Mucosa of descending colon (tissue), 3 donors: ENCODE data around the gene STAMBPL1. TPM values are rescaled to one million over a fixed set of nuclear protein-coding genes. Genes with fewer than 3 reads are reported as not detected.

Experiments used
- ATAC-seq: fragments of 200-7000 bp; cut with Tn5 transposase; one replicate; pipeline ENCODE4 v1.9.1; 2020; ENCODE audit warnings: mild to moderate bottlenecking, moderate library complexity
- DNase-seq, 3 donors: peaks; one replicate each; pipeline ENCODE4 v3.0.0-alpha.2; 2020
- H3K36me3 ChIP-seq: fragments of 200-600 bp; one replicate; pipeline ENCODE4 v1.8.0; 2021; ENCODE audit warnings: low read depth, mild to moderate bottlenecking
- H3K4me1 ChIP-seq: fragments of 200-600 bp; one replicate; pipeline ENCODE4 v1.8.0; 2021; ENCODE audit warnings: low read depth, mild to moderate bottlenecking
- H3K4me3 ChIP-seq: fragments of 200-600 bp; one replicate; pipeline ENCODE4 v1.8.0; 2021; ENCODE audit warnings: mild to moderate bottlenecking
- H3K9me3 ChIP-seq: fragments of 200-600 bp; one replicate; pipeline ENCODE4 v1.8.0; 2021; ENCODE audit warnings: mild to moderate bottlenecking
- CTCF ChIP-seq: fragments of 200-600 bp; IDR thresholded peaks from one replicate; pipeline ENCODE4 v1.8.0; 2022; ENCODE audit warnings: antibody characterized with exemption, mild to moderate bottlenecking
- intact Hi-C, 2 donors: fragments of 100-400 bp; cut with DNase I in 1 of 2; cut with micrococcal nuclease in 1 of 2; formaldehyde crosslinking; loops; one replicate each; pipeline versions ENCODE4 v1.11.0 to v1.11.1; 2022; cut with DNase I, micrococcal nuclease
- total RNA-seq, 3 donors: library from RNA; stranded (reverse); fragmentation: NEBNext Ultra II Directional in 2 of 3; extraction: Animal tissue kit (Norgen Biotek cat#: 25700) in 2 of 3; gene quantifications; one replicate each; pipeline versions ENCODE4 v1.2.1 to v1.2.4, GENCODE V29; 2021 to 2023
- donor health status: DM: no; HTN: no; CAD: no; lungs with moderate emphysema.
- donor health status: DM: no; HTN: no; CAD: no.
- donor health status: DM: no; HTN: yes; CAD: no.

Gene STAMBPL1
- total RNA-seq, 3 donors from 2014 or later = 19.2 to 44.2 (median 20.0) TPM

DNA sequence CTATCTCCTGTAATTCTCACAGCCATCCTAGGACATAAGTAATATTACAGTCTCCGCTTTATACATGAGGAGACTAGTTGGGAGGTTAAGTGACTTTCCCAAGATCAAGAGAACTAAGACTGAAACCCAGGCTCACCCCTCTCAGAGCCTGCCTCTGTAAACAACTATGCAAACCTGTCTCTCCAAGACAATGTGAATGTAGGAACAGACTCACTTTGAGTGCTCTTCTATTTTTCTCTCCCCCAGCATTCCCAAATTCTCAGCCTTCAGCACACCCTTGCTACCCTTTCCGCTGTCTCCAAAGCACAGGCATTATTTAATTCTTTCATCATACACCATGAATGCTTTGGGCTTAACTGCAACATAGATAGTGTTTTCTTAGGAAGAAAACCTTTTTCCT is 58.9 kb downstream of the STAMBPL1 start:
- intact Hi-C loops = loop anchor here (5.0 kb wide), 2 partner anchors 48 to 278 kb away; no protein-coding TSS in a partner anchor
- Histone ChIP-seq H3K9me3 (no peaks in the 10 kb centered on the region), H3K4me3 (no peak overlapping the region), H3K36me3 (no peaks in the 10 kb centered on the region), H3K4me1 (peaks cover 11% of the 10 kb centered on the region)
- ATAC-seq (no peak), DNase-seq (no peak)
- TF ChIP-seq CTCF = no peak

- TF ChIP-seq CTCF = no peak
- Histone ChIP-seq H3K4me3 (no peak overlapping the region), H3K36me3 (no peaks in the 10 kb centered on the region), H3K4me1 (no peaks in the 10 kb centered on the region), H3K9me3 (no peaks in the 10 kb centered on the region)
- no peak for DNase-seq
- intact Hi-C loops = no loop called here
- ATAC-seq = no peak
Measured at GRCh38 chr10:88941026-88941425, 61.0 kb downstream of the STAMBPL1 start.

DNA sequence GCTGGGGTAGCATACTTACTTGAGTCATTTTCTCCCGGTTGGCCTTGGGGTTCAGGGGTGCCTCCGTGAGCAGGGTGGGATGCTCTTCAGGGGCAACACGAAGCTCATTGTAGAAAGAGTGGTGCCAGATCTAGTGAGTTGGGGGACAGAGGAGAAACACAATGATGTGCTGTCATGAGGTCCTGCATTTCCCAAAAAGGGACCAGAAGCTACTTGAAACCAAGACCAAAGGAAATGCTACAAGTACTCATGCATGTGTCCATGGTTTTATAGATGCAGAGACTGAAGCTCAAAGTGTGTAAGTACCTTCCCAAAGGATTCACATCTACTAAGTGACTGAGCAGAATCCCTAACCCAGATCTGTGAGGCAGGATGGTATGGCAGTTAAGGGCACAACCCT is 63.7 kb downstream of the STAMBPL1 start:
- ATAC-seq = no peak
- intact Hi-C loops = no loop called here
- Histone ChIP-seq H3K4me1 (no peaks in the 10 kb centered on the region), H3K9me3 (no peaks in the 10 kb centered on the region), H3K36me3 (no peaks in the 10 kb centered on the region), H3K4me3 (no peak overlapping the region)
- TF ChIP-seq CTCF = no peak
- DNase-seq = no peak

DNA sequence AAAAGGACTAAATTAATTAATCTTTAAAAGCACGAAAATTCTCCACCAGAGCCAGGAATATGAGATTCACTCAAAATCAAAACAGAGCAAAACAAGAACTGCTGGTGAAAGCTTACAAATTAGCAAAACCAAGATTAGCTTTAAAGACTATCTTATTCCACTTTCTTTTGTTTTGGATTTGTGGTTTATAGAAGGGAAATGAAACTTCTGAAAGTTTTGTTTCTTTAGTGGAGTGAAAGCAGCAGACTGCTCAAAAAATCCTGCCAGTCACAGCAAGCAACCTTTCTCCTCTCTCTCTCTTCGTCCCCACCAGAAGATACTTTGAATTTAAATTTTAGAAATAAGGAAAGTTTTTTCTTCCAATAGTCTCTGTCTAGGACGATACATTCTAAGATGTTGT is 64.8 kb downstream of the STAMBPL1 start:
- H3K4me1 ChIP-seq = no peaks in the 10 kb centered on the region
- H3K9me3 ChIP-seq = no peaks in the 10 kb centered on the region
- no peak for TF ChIP-seq CTCF
- DNase-seq = no peak
- H3K4me3 ChIP-seq = no peak overlapping the region
- ATAC-seq = no peak
- H3K36me3 ChIP-seq = no peaks in the 10 kb centered on the region
- intact Hi-C loops = loop anchor here in 1 of 2 donors (5.0 kb wide), 1 partner anchor 37 kb away; no protein-coding TSS in a partner anchor

DNA sequence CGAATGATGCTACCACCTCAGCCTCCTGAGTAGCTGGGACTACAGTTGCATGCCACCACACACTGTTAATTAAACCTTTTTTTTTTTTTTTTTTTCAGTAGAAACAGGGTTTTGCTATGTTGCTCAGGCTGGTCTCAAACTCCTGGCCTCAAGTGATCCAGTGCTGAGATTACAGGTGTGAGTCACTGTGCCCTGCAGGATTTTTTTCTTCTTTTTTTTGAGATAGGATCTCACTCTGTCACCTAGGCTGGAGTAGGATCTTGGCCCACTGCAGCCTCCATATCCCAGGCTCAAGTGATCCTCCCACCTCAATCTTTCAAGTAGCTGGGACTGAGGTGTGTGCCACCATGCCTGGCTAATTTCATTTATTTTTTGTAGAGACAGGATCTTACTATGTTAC is 66.2 kb downstream of the STAMBPL1 start:
- Histone ChIP-seq H3K4me1 (no peaks in the 10 kb centered on the region), H3K9me3 (no peaks in the 10 kb centered on the region), H3K36me3 (no peaks in the 10 kb centered on the region), H3K4me3 (no peak overlapping the region)
- intact Hi-C loops = loop anchor here in 1 of 2 donors (5.0 kb wide), 1 partner anchor 36 kb away; no protein-coding TSS in a partner anchor
- DNase-seq (no peak), ATAC-seq (no peak)
- TF ChIP-seq CTCF = no peak

DNA sequence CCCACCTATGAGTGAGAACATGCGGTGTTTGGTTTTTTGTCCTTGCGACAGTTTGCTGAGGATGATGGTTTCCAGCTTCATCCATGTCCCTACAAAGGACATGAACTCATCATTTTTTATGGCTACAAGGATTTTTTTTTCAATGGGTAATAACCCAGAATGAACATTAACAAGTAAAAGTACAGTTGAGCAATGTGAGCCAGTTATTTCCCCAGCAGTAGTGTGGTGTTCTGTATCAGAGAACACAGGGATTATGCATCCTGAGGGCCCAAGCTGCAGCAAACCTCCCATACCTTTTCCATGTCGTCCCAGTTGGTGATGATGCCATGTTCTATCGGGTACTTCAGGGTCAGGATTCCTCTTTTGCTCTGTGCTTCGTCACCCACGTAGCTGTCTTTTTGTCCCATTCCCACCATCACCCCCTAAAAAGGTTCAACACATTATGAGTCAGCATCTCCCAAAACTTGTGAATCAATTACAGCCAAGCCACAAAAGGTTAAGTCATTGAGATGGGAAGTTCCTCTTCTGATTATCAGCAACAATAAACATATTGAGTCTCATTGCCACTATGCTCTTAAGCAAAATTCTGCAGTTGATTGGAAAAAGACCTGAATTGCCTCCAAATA is 67.0 kb downstream of the STAMBPL1 start:
- ATAC-seq = no peak

More for the DNA sequence above, 67.0 kb downstream of the STAMBPL1 start:
- no peaks in the 10 kb centered on the region for H3K4me1 ChIP-seq
- no peaks in the 10 kb centered on the region for H3K9me3 ChIP-seq
- H3K36me3 ChIP-seq = no peaks in the 10 kb centered on the region
- no peak for DNase-seq
- intact Hi-C loops = loop anchor here in 1 of 2 donors (5.0 kb wide), 1 partner anchor 35 kb away; no protein-coding TSS in a partner anchor
- no peak for TF ChIP-seq CTCF
- H3K4me3 ChIP-seq = no peak overlapping the region
